NCI-H748 (cell line): ENCODE results near the gene TGIF2LY.
"Not testable (repeated sequence)": the region's sequence is repeated elsewhere in the genome, so short reads cannot be mapped to it uniquely, and the experiment has no call there.

ENCODE experiments used
- DNase-seq: peaks from one replicate; lab custom pipeline; 2025; ENCODE audit not compliant: unreplicated experiment; lab: John Stamatoyannopoulos, UW

TGIF2LY gene

GRCh38 chrY:3578767-3579166 lies at the start of gene TGIF2LY:
Gene TGIF2LY (plus strand): TSS chrY:3579067. CDS start chrY:3579245, 178 bp downstream.
- DNase-seq: not testable (repeated sequence)
